PFSK-1 (cell line): ENCODE results near the gene LYPD6B.

Source experiments
- FOXP2 ChIP-seq: optimal IDR thresholded peaks from 2 replicates; pipeline ENCODE3; 2011; ENCODE audit warnings: borderline replicate concordance, control low read depth, inconsistent platforms; ENCODE audit not compliant: insufficient read depth; ENCODE audit errors: extremely low read length, extremely low read depth
- POLR2AphosphoS5 ChIP-seq: IDR thresholded peaks from 2 replicates; pipeline ENCODE4 v1.6.1; 2012; ENCODE audit warnings: low read depth, mild to moderate bottlenecking, control low read depth, low read length, moderate library complexity
- REST ChIP-seq, 2 experiments: IDR thresholded peaks; 2 replicates each; pipeline versions ENCODE4 v1.6.1 to v1.8.0; 2011 to 2012; ENCODE audit warnings: low read depth in 2 of 2, low read length in 2 of 2, control low read depth in 1 of 2, inconsistent platforms in 1 of 2, mild to moderate bottlenecking in 1 of 2, moderate library complexity in 1 of 2; ENCODE audit not compliant: insufficient read depth in 1 of 2
- SIN3A ChIP-seq: IDR thresholded peaks from 2 replicates; pipeline ENCODE4 v1.6.1; 2012; ENCODE audit warnings: mild to moderate bottlenecking, low read length, moderate library complexity, borderline replicate concordance; ENCODE audit not compliant: insufficient read depth
- TAF1 ChIP-seq: IDR thresholded peaks from 2 replicates; pipeline ENCODE4 v1.6.1; 2012; ENCODE audit warnings: low read length, control low read depth, borderline replicate concordance; ENCODE audit not compliant: insufficient read depth

The LYPD6B gene

GRCh38 chr2:149226790-149227189 is 188.3 kb downstream of the LYPD6B start:
- TF ChIP-seq REST (IDR thresholded peaks at IDR 0.05; ENCODE audit: insufficient read depth in 1 of 2, low read depth in 2 of 2, low read length in 2 of 2) (no peak), FOXP2 (no peak), SIN3A (no peak), POLR2AphosphoS5 (no peak)

GRCh38 chr2:149235816-149236375 is 197.4 kb downstream of the LYPD6B start:
- TF ChIP-seq SIN3A, result no peak
- TF ChIP-seq POLR2AphosphoS5, result no peak
- TF ChIP-seq TAF1, result no peak
- no peak for TF ChIP-seq REST (IDR thresholded peaks at IDR 0.05; ENCODE audit: insufficient read depth in 1 of 2, low read depth in 2 of 2, low read length in 2 of 2)
- no peak for TF ChIP-seq FOXP2

- TF ChIP-seq POLR2AphosphoS5, result no peak
- TF ChIP-seq SIN3A, result no peak
Measured at GRCh38 chr2:149236410-149236809, 197.9 kb downstream of the LYPD6B start.

GRCh38 chr2:149246186-149246585 is 207.7 kb downstream of the LYPD6B start:
- TF ChIP-seq SIN3A (no peak), POLR2AphosphoS5 (no peak)

GRCh38 chr2:149258531-149258930 is 220.0 kb downstream of the LYPD6B start:
- TF ChIP-seq REST (IDR thresholded peaks at IDR 0.05; ENCODE audit: insufficient read depth in 1 of 2, low read depth in 2 of 2, low read length in 2 of 2), result no peak
- TF ChIP-seq FOXP2, result no peak
- TF ChIP-seq TAF1, result no peak
- TF ChIP-seq SIN3A, result no peak
- TF ChIP-seq POLR2AphosphoS5, result no peak

GRCh38 chr2:149259136-149259535 is 220.6 kb downstream of the LYPD6B start:
- no peak for TF ChIP-seq SIN3A
- TF ChIP-seq REST (IDR thresholded peaks at IDR 0.05; ENCODE audit: insufficient read depth in 1 of 2, low read depth in 2 of 2, low read length in 2 of 2), result no peak
- no peak for TF ChIP-seq TAF1
- TF ChIP-seq FOXP2, result no peak
- TF ChIP-seq POLR2AphosphoS5, result no peak
